IPS-15b (cell line): ENCODE results near the gene SCUBE3.

ENCODE experiments used
- H3K27me3 ChIP-seq: one replicate; pipeline ENCODE4 v1.6.1; 2013; ENCODE audit warnings: low read length; ENCODE audit not compliant: control insufficient read depth, insufficient read depth
- H3K36me3 ChIP-seq: one replicate; pipeline ENCODE4 v1.6.1; 2013; ENCODE audit warnings: low read length; ENCODE audit not compliant: control insufficient read depth, insufficient read depth
- H3K4me1 ChIP-seq: one replicate; pipeline ENCODE4 v1.6.1; 2013; ENCODE audit warnings: mild to moderate bottlenecking, low read length; ENCODE audit not compliant: control insufficient read depth, insufficient read depth
- H3K4me3 ChIP-seq: one replicate; pipeline ENCODE4 v1.5.1; 2013; ENCODE audit warnings: low read depth, low read length
- H3K9ac ChIP-seq: one replicate; pipeline ENCODE4 v1.6.1; 2013; ENCODE audit warnings: low read depth, mild to moderate bottlenecking, low read length
- H3K9me3 ChIP-seq: one replicate; pipeline ENCODE4 v1.6.1; 2013; ENCODE audit warnings: mild to moderate bottlenecking, low read length; ENCODE audit not compliant: control insufficient read depth, insufficient read depth

Gene SCUBE3

DNA sequence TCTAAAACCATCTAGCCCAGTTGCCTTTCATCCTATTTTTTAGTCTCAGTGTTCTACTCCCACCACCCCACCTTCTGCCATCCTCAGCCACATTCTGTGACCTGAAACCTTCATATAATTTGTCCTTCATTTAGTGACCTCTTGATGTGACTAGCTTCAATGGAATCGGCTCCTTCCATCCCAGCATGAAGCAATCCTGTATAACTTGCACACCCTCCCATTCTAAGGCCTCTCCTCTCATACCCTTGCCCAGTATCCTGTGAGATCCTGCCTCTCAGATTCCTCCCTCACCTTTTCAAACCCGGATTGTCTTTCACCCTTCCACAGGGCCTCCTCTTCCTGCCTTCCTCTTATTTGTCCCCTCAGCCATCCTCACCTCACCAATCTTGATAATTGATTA is 48.8 kb downstream of the SCUBE3 start:
- no peaks in the 10 kb centered on the region for H3K9me3 ChIP-seq
- peaks cover 9% of the 10 kb centered on the region for H3K4me1 ChIP-seq
- H3K27me3 ChIP-seq = no peaks in the 10 kb centered on the region
- H3K4me3 ChIP-seq = no peak overlapping the region
- H3K36me3 ChIP-seq = no peaks in the 10 kb centered on the region
- H3K9ac ChIP-seq = no peak overlapping the region

DNA sequence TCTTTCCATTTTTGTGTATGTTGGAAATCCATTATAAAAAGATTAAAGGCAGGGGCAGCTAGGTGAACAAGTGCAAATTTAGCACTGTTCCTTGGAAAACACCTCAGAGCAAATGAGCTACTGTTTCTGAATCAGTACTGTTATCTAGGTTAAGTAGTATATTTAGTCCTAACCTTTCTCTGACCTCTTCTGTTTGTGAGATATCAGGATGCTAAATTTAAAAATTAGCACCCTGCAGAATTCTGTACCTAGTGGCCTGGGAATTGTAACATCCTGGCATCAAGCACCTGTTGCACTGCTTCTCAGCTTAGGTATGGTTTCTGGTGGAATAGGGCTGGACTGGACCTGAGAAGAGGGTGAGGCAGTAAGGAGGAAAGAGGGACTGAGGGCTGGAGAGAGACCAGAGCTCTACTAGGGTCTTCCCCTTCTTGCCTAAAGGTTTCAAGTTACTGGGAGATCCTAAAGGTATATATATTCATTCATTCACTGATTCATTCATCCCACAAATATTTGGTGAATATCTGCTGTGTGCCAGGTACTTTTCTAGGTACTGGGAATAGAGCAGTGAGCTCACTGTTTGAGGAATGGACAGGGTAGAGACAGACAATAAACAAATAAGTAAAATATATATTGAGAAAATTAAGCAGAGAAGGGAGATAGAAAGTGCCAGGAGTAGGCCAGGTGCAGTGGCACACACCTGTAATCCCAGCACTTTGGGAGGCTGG is 51.0 kb downstream of the SCUBE3 start:
- Histone ChIP-seq H3K4me3 (no peak overlapping the region), H3K36me3 (no peaks in the 10 kb centered on the region), H3K9me3 (no peaks in the 10 kb centered on the region), H3K27me3 (no peaks in the 10 kb centered on the region), H3K9ac (no peak overlapping the region), H3K4me1 (peaks cover 9% of the 10 kb centered on the region)

- no peaks in the 10 kb centered on the region for H3K27me3 ChIP-seq
- no peak overlapping the region for H3K4me3 ChIP-seq
- peaks cover 5% of the 10 kb centered on the region for H3K4me1 ChIP-seq
- no peak overlapping the region for H3K9ac ChIP-seq
- H3K36me3 ChIP-seq = no peaks in the 10 kb centered on the region
- no peaks in the 10 kb centered on the region for H3K9me3 ChIP-seq
Measured at GRCh38 chr6:35265523-35265922, 51.8 kb downstream of the SCUBE3 start.

DNA sequence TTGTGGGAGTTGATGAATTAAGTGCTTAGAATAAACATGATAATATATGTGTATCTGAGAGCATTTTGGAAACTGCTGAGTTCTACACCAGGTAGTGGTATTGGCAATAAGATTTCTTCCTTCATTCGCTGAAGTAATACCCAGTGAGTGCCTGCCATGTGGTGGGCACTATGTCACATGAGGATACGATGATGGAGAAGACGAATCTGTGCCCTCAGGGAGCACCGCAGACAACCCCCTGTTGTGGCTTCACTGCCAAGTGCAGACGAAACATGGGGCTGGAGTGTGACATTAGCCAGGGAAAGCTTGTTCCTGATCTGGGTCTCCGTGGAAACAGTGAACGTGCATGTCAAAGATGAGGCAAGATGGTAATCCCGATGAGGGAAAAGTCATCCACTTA is 53.7 kb downstream of the SCUBE3 start:
- Histone ChIP-seq H3K4me1 (peaks cover 3% of the 10 kb centered on the region), H3K9ac (no peak overlapping the region), H3K9me3 (no peaks in the 10 kb centered on the region), H3K4me3 (no peak overlapping the region), H3K27me3 (no peaks in the 10 kb centered on the region), H3K36me3 (no peaks in the 10 kb centered on the region)

GRCh38 chr6:35267897-35268296 is 54.1 kb downstream of the SCUBE3 start:
- no peaks in the 10 kb centered on the region for H3K27me3 ChIP-seq
- H3K9ac ChIP-seq = no peak overlapping the region
- no peak overlapping the region for H3K4me3 ChIP-seq
- no peaks in the 10 kb centered on the region for H3K9me3 ChIP-seq
- H3K4me1 ChIP-seq = peaks cover 3% of the 10 kb centered on the region
- H3K36me3 ChIP-seq = no peaks in the 10 kb centered on the region

- no peaks in the 10 kb centered on the region for H3K4me1 ChIP-seq
- H3K9ac ChIP-seq = no peak overlapping the region
- H3K9me3 ChIP-seq = no peaks in the 10 kb centered on the region
- H3K27me3 ChIP-seq = no peaks in the 10 kb centered on the region
- H3K4me3 ChIP-seq = no peak overlapping the region
- H3K36me3 ChIP-seq = no peaks in the 10 kb centered on the region
Measured at GRCh38 chr6:35272005-35272404, 58.2 kb downstream of the SCUBE3 start.

DNA sequence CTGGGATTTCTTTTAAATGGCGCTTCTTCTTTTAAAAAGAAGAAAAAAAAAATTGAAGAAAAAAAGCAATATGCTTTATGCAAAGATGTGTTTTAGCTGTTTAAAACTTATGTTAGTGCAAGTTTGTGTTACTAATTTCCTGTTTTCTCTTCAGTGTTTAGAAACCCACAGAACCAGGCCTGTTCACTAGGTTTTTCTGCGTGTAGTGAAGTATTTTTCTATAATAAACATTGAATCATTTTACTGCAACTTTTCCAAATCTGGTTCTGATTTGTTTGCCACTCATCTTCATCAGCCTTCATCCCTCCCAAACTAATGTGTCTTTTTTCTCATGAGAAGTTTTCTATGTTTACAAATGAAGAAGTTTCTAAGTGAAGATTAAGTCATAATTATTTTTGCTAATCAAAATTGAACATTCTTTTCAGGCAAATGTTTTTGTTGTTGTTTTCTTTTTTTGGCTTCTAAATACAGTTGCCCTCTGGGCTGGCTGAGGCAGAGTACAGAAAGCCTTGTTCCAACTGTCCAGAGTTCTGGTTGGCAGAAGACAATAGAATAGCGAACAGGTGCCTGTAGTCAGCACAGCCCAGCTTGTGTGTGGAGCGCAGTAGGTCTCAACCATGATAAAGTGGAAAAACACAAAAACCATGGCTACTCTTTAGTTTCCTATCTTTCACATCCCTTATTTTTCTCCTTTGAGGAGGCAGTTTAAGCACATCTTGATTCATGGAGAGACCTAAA is 60.2 kb downstream of the SCUBE3 start:
- Histone ChIP-seq H3K9me3 (no peaks in the 10 kb centered on the region), H3K4me1 (no peaks in the 10 kb centered on the region), H3K4me3 (no peak overlapping the region), H3K36me3 (no peaks in the 10 kb centered on the region), H3K27me3 (no peaks in the 10 kb centered on the region), H3K9ac (no peak overlapping the region)

- no peak overlapping the region for H3K4me3 ChIP-seq
- no peaks in the 10 kb centered on the region for H3K4me1 ChIP-seq
- no peaks in the 10 kb centered on the region for H3K9me3 ChIP-seq
- no peak overlapping the region for H3K9ac ChIP-seq
- H3K36me3 ChIP-seq = no peaks in the 10 kb centered on the region
- no peaks in the 10 kb centered on the region for H3K27me3 ChIP-seq
Measured at GRCh38 chr6:35275744-35276260, 62.0 kb downstream of the SCUBE3 start.

GRCh38 chr6:35278708-35279107 is 65.0 kb downstream of the SCUBE3 start:
- Histone ChIP-seq H3K4me1 (no peaks in the 10 kb centered on the region), H3K9ac (no peak overlapping the region)

DNA sequence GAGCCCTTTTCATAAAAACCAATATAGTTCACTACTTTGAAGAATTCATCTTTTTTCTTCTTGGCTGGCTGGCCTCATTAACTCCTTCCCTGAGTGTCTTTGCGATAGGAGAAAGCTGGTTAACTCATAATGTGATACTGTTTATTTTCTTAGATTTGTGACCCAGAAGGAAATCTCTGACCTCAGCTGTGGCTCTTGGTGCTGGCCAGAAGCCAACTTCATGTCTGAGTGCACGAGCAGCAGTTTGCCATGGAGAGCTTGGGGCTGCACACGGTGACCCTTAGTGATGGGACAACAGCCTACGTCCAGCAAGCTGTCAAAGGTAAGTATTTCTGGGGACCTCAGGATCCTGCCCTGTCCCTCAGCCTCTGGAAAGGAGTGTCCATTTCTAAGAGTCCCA is 67.1 kb downstream of the SCUBE3 start:
- no peak overlapping the region for H3K4me3 ChIP-seq
- no peaks in the 10 kb centered on the region for H3K4me1 ChIP-seq
- no peaks in the 10 kb centered on the region for H3K9me3 ChIP-seq
- H3K27me3 ChIP-seq = no peaks in the 10 kb centered on the region
- peaks cover 5% of the 10 kb centered on the region for H3K36me3 ChIP-seq
- H3K9ac ChIP-seq = no peak overlapping the region

More at GRCh38 chr6:35278708-35279107, 65.0 kb downstream of the SCUBE3 start:
- no peak overlapping the region for H3K4me3 ChIP-seq
- H3K36me3 ChIP-seq = peaks cover 2% of the 10 kb centered on the region
- H3K9me3 ChIP-seq = no peaks in the 10 kb centered on the region
- H3K27me3 ChIP-seq = no peaks in the 10 kb centered on the region

DNA sequence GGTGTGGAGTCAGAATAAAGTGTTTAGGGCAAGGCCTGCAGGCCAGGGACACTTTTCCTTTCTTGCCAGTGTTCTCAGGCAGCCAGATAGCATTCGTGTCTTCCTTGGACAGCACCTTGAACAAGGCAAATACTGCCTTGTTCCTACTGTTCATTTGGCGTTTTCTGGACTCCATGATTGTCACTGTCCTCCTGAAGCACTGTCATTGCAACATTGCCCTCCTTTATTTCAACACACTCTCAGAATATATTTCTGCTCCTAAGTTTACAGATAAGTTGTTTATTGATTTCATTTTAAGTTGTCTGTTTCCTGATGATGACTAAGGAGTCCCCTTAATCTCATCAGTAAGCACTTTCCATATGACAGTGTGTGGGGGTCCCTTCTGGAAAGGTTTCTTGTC is 68.7 kb downstream of the SCUBE3 start:
- Histone ChIP-seq H3K27me3 (no peaks in the 10 kb centered on the region), H3K9me3 (no peaks in the 10 kb centered on the region), H3K36me3 (peaks cover 13% of the 10 kb centered on the region), H3K9ac (no peak overlapping the region), H3K4me1 (no peaks in the 10 kb centered on the region), H3K4me3 (no peak overlapping the region)

GRCh38 chr6:35283361-35283760 is 69.6 kb downstream of the SCUBE3 start:
- H3K4me1 ChIP-seq = no peaks in the 10 kb centered on the region

More at GRCh38 chr6:35283361-35283760, 69.6 kb downstream of the SCUBE3 start:
- Histone ChIP-seq H3K9ac (no peak overlapping the region), H3K4me3 (no peak overlapping the region), H3K27me3 (no peaks in the 10 kb centered on the region), H3K36me3 (peaks cover 16% of the 10 kb centered on the region), H3K9me3 (no peaks in the 10 kb centered on the region)
